HG02642 (cell line): Measurements from ENCODE around the gene IL6.
"Not testable (repeated sequence)": the region's sequence is repeated elsewhere in the genome, so short reads cannot be mapped to it uniquely, and the experiment has no call there.

Source experiments
- ATAC-seq: cut with Tn5 transposase; IDR thresholded peaks from one replicate; pipeline ENCODE4 v1.9.1; 2021; ENCODE audit warnings: mild to moderate bottlenecking; ENCODE audit not compliant: unreplicated experiment, poor library complexity

Gene IL6

DNA sequence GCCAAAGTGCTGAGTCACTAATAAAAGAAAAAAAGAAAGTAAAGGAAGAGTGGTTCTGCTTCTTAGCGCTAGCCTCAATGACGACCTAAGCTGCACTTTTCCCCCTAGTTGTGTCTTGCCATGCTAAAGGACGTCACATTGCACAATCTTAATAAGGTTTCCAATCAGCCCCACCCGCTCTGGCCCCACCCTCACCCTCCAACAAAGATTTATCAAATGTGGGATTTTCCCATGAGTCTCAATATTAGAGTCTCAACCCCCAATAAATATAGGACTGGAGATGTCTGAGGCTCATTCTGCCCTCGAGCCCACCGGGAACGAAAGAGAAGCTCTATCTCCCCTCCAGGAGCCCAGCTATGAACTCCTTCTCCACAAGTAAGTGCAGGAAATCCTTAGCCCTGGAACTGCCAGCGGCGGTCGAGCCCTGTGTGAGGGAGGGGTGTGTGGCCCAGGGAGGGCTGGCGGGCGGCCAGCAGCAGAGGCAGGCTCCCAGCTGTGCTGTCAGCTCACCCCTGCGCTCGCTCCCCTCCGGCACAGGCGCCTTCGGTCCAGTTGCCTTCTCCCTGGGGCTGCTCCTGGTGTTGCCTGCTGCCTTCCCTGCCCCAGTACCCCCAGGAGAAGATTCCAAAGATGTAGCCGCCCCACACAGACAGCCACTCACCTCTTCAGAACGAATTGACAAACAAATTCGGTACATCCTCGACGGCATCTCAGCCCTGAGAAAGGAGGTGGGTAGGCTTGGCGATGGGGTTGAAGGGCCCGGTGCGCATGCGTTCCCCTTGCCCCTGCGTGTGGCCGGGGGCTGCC, at the start of gene IL6:
Gene IL6 (plus strand): TSS at position 294 of the 807 bp plus-strand sequence. CDS start 63 bp downstream, at position 357.
- ATAC-seq = no peak

DNA sequence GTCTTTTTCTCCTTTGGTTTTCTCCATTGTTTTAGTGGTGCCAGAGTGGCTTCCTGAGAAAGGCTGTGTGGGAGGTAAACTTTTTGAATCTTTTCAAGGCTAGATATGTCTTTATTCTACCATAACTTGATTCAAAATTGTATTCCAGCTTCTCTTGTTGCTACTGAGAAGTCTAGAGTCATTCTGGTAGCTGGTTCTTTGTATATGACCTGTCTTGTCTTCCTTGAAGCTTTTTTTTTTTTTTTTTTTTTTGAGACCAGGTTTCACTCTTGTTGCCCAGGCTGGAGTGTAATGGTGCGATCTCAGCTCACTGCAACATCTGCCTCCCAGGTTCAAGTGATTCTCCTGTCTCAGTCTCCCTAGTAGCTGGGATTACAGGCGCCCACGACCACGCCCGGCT, 49.7 kb upstream of the IL6 start:
- not testable (repeated sequence) for ATAC-seq

DNA sequence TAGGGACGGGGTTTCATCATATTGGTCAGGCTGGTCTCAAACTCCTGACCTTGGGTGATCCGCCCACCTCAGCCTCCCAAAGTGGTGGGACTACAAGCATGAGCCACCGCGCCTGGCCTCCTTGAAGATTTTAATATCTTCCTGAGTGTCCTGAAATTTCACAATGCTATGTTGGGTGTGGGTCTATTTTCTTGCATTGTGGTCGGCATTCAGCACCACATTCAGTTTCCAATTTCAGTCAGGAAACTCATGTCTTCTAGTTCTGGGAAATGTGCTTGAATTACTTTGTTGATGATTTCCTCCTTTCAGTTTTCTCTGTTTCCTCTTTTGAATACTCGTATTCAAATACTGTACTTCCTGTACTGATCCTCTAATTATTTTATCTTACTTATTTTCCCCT, 49.3 kb upstream of the IL6 start:
- ATAC-seq = no peak

DNA sequence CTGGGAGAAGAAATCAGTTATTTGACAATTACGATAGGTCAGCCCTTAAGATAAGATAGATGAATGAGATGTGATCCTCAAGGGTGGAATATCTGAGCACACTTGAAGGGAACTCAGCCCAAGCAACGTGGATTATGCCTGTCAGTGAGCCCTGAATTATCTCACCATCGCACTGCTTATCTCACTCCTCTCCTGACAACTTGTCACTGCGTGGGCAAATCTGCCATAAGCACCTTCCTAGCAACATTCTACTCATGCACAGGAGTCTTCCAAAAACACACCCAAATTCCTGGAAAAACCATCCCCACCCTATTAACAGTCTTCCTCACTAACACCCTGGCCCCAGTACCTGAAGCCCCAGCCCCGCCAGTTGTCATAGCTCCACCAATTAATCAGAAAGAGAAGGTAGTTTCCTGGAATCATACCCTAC, 46.5 kb upstream of the IL6 start:
- no peak for ATAC-seq

DNA sequence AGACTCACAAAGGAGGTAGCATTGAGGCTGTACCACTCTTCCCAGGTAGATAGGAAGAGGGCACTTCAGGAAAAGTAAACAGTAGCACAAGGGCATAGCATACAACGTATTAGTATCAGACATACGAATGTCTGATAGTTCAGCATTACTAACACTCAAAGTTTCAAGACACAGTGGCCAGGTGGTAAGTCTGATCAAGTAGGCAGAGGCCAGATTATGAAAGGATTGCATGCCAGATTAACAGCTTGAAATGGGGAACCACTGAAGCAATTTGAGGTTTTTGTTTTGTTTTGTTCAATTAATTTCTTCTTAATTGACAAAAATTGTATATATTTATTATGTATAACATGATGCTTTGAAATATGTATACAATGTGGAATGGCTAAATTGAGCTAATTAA, 45.7 kb upstream of the IL6 start:
- ATAC-seq = no peak

DNA sequence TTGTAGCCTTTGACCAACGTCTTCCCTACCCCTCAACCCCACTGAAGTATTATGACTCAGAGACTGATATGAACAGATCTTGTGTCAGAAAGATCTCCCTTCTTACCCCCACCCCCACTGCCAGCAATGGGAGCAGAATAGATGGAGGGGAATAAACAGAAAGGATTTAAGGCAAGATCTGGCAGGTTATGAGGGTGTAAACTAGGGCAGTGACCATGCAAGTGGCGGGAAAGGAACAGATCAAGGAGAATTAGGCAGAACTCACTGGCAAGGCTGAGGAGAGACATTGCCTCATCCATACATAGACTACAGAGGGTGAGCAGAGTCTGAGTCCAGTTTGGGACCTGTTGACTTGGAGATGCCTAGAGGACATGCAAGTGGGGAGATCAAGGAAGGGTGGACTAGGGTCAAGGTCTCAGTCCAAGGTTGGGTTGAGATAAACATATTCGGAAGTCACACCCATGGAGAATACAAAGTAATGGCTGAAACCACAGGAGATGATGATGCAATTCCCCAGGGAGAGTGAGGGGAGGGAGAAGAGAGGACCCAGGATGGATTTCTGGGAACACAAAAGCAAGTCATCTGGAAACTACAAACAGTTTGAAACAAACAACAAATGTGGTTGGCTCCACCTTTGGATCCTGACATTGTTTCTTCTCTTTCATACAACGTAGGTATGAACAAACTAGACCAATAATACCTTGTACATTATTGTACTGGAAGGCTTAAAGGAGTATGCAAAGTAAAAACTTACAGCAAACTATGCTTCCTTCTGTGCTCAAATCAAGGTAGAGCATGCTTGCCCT, 44.9 kb upstream of the IL6 start:
- no peak for ATAC-seq

DNA sequence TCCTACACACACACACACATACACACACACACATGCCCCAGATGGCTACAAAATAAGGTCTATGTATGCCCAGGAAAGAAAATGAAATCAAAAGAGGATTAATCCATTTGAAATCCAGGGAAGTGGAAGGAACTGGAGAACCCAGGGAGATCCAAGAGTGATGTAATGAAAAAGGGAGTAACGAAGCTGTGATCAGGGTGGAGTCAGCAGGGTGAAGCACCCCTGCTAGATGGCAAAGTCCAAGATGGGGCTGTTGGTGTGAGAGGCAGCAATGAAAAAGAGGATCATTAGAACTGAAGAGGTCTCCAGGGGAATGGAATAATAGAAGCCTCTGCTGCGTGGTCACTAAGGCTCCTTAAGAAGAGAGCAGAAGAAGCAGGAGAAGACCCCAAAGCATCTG, 43.6 kb upstream of the IL6 start:
- ATAC-seq = no peak

DNA sequence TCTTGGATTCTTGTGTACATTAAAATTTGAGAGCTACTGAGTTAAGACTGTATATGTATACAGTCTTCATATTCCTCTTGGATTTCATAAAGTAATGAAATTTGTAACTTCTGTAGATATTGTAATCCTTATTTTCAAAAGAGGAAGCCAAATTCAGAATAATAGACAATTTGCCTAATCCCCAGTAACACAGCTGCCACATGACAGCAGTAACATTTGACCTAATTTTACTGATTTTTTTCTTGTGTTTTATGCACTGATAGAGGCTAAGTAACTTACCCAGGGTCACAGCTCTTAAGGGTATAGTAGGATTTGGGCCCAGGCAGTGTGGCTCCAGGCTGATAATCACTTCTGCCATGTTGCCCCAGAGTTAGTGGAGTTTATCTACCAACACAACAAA, 40.4 kb upstream of the IL6 start:
- no peak for ATAC-seq

DNA sequence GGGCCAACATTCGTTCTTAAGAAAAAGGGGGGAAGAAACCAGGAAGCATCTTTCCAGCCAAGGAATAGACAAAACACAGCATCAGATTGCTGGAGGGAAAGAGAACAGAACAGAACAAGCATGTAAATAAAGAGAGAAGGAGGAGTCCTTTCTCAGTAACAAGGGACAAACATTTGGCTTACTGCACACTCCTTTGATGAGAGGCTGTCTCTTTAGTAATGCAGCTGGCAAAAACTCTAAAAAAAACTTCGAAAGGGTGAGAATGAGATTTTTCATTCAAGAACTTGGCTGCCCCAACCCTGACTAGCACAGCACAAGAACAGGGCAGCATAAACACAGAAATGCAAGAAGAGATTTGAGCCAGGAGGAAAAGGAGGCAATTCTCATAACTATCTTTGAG, 38.9 kb upstream of the IL6 start:
- ATAC-seq = no peak

DNA sequence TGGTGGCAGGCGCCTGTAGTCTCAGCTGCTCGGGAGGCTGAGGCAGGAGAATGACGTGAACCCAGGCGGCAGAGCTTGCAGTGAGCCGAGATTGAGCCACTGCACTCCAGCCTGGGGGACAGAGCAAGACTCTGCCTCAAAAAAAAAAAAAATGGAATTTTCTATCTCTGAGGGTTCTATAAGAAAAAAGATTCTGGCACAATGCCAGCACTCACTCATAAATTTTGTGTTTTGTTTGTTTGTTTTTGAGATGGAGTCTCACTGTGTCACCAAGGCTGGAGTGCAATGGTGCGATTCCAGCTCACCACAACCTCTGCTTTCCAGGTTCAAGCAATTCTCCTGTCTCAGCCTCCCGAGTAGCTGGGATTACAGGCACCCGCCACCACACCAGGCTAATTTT, 38.1 kb upstream of the IL6 start:
- not testable (repeated sequence) for ATAC-seq

DNA sequence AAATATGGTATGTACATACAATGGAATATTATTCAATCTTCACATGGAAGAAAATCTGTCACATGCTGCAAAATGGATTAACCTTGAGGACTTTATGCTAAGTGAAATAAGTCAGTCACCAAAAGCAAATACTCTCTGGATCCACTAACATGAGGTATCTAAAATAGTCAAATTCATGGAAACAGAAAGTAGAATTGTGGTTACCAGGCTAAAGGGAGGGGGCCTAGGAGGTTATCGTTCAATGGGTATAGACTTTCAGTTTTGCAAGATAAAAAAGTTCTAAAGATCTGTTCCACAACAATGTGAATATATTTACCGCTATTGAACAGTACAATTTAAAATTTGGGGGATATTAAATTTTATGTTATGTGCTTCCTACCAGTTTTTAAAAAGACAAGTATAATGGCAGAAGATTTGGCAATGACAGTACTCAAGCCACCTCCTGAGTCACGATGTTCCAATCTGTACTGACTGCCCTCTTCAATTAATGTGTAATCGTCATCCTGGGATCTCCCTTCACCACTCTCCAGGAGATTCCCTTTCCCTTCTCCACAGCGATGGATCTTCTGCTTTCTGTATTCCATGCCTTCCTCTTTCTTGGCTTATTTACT, 32.3 kb upstream of the IL6 start:
- ATAC-seq = peak; percentile 54

DNA sequence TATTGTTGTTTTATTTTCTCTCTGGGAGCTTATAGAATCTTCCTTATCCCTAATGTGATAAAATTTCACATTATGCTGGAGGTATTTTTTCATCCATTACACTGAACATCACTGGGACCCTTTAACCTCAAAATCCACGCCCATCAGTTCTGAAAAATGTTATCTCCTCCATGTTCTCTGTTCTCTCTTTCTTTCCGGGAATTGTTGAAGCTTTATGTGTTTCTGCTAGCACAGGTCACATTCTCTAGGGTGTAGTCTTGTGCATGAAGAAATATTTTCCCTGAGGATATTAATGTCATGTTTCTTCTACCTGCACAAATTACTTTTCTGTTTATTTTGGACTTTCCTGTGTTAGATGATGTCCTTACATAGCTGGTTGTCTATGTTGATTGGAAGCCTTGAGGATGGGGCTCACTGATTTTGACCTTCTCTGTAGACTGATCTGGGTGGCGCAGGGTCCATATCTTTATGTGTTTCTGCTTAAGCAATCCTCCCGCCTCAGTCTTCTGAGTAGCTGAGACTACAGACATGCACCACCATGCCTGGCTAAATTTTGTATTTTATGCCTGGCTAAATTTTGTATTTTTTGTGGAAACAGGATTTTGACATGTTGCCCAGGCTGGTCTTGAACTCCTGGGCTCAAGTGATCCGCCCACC, 31.4 kb upstream of the IL6 start:
- no peak for ATAC-seq

DNA sequence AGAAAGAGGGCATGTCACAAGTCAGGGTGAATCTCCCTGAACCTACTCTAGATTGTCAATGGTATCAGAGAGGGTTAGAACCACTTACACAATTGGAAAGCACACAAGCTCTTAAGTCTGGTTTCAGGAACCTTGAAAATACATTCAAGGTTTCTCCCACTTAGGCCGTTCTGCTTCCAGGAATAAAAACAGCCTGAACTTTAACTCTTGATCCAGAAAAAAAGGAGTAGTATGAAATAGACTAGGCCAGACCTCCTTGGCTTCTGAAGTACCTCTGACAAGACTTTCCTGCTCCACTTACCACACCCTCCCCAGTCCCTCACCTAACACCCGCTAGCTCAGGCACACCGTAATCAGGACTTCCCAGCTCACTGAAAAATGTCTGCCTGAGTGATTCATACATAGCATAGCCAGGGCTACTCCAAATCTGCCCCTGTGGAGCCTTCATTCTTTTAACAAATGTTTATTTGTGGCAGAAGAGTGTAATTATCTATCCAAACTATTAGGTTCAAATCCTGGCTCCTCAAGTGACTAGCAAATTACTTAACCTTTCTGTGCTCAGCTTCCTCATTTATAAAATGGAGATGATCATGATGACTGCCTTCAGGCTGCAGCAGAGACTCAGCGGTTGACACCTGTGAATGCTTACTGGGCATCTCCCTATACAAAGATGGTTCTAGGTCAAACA, 30.3 kb upstream of the IL6 start:
- ATAC-seq = peak; percentile 42

DNA sequence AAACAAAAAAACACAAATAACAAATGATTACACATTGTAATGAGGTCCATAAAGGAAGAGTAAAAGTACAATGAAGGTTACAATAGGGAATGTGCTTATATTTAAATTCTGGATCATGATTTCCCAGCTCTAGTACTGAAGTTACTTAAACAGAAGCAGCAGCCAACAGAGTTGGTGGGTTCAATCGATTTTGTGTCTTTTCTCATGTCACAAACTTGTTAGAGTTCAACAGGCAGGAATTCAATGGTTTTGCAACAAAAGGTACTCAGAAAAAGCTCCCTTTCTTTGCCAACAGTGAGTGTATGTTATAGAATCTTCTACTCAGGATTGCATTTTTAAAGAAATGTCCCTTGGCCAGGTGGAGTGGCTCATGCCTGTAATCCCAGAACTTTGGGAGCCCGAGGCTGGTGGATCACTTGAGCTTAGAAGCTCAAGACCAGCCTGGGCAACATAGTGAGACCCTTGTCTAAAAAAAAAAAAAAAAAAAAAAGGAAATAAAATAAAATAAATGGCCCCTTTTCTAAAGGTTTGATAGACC, 29.6 kb upstream of the IL6 start:
- no peak for ATAC-seq

DNA sequence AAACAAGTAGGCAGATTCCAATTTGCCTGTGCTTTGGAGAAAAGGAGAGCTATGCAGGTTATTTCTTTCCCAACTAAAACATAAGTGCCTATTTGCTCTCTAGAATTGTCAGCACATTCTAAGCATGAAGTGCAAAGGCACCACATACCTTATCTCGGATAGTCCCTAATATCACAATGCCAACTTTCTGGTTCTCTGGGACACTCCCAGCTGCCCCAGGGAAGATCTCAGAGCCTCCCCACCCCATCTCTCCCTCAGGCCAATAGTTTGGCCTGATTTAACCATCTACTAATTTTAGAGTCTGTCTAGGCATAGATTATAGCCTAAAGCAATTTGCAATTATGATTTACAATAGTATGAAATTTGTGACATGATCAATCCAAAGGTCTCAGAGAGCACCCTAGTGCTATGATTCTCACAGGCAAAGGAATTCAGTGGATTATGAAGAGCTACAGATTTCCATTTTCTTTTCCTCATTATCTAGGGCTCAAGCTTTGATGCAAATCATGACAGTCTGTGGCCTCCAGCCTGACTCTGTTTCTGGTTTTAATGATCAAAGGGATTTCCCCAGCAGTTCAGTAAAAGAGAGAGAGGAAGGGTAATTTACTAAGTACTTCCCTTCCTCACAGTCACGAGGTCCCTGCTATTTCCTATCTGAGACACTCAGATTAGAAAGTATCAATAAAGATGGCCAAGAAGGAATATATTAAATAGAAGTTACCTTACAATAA, 29.0 kb upstream of the IL6 start:
- peak; percentile 83 for ATAC-seq

DNA sequence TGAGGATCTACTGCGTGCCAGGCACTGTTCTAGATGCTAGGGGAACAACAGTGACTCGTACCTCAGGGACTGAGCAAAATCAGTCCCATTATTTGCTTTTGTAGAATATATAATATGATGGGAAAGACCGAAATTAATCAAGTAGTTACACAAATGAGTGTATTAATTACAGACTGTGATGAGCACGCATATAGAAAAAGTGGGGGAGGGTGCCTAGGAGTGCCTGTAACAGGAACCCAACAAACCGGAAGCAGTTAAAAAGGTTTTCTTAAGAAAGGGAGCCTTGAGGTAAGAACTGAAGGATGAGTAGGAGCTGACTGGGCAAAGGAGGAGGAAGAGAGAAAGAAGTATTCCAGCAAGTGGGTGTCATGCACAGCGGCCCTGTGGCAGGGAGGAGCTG, 28.2 kb upstream of the IL6 start:
- ATAC-seq = no peak

DNA sequence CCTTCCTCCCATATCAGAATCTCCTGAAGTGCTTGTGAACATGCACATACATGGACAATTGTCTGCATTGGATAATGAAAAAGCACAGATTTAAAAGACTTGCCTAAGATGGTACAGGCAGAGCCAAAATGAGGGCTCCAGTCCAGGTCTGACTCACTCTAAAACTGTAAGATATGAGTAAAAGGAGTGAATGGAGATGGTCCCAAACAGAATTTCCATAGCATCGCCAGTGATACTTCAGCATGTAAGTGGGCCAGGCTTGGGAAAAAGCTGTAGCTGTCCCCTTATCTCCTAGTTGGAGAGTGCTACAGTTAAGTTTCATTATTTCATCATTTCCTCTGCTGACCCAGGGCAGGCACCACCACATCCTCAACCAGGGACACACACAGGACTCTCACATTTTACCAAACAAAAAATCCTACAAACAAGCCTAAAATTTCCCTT, 26.4 kb upstream of the IL6 start:
- no peak for ATAC-seq

DNA sequence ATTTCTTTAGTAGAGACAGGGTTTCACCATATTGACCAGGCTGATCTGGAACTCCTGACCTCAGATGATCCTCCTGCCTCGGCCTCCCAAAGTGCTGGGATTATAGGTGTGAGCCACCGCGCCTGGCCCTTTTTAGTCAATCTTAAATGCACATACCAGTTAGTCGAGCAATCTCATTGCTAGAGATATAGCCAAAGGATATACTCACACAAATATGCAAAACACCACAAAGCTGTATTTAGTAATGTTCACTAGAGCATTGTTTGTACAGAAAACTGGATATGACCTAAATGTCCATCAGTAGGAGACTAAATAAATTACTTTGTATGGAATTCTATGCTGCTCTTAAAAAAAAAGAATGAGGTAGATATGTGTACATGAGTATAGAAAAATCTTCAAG, 24.5 kb upstream of the IL6 start:
- ATAC-seq = no peak
